ENCODE data around the gene TNFRSF4.

The TNFRSF4 gene

GRCh38 chr1:1211541-1212441 lies 2.2 kb downstream of the TNFRSF4 start:
- no peak for DNase-seq (ENCODE audit: low read depth, low spot score)
- POLR2A ChIA-PET: no interaction called here
- no peak for TF ChIP-seq CTCF (IDR thresholded peaks at IDR 0.05; ENCODE audit: insufficient read depth, low read length, missing control alignments)
- H3K4me3 ChIP-seq (ENCODE audit: low read depth, low read length): no peak overlapping the region
- CTCF ChIA-PET: interaction anchor here (0.5 to 1.3 kb wide), 2 partner anchors 17 to 89 kb away, joined by 3 read pairs; no protein-coding TSS in a partner anchor

DNA sequence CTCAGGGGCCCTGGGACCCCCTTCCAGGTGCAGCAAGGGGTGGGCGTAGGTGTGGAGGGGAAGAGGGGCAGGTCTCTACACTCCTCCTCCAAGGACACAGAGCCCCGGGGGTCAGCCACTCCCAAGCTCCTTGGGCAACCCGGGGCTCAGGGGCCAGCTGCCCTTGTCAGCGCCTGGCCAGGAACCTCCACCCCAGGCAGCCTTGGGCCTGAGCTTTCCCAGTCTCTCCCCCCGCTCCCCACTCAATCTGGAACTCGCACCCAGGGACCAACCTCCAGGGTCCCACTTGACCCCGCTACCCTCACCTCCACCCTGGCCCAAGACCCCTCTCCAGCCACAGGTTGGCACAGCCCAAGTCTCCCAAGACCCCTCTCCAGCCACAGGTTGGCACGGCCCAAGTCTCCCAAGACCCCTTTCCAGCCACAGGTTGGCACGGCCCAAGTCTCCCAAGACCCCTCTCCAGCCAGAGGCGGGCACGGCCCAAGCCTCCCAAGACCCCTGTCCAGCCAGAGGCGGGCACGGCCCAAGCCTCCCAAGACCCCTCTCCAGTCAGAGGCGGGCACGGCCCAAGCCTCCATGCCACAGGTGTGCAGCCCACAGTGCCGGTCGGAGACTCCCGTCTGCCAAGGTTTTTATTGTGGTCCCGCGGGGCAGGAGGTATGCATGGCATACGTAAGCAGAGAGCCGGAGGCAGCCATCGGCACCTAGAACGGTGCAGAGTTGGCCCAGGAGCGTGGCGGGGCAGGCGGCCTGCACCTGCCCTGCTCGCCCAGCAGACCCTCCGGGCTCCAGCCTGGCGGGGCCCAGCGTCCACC lies 3.0 kb downstream of the TNFRSF4 start:
- no peak for TF ChIP-seq CTCF (IDR thresholded peaks at IDR 0.05; ENCODE audit: insufficient read depth, low read length, missing control alignments)
- H3K4me3 ChIP-seq (ENCODE audit: low read depth, low read length): no peak overlapping the region
- POLR2A ChIA-PET: no interaction called here
- no peak for DNase-seq (ENCODE audit: low read depth, low spot score)
- CTCF ChIA-PET: interaction anchor here (1.7 kb wide), 1 partner anchor 89 kb away, joined by 6 read pairs; no protein-coding TSS in a partner anchor

DNA sequence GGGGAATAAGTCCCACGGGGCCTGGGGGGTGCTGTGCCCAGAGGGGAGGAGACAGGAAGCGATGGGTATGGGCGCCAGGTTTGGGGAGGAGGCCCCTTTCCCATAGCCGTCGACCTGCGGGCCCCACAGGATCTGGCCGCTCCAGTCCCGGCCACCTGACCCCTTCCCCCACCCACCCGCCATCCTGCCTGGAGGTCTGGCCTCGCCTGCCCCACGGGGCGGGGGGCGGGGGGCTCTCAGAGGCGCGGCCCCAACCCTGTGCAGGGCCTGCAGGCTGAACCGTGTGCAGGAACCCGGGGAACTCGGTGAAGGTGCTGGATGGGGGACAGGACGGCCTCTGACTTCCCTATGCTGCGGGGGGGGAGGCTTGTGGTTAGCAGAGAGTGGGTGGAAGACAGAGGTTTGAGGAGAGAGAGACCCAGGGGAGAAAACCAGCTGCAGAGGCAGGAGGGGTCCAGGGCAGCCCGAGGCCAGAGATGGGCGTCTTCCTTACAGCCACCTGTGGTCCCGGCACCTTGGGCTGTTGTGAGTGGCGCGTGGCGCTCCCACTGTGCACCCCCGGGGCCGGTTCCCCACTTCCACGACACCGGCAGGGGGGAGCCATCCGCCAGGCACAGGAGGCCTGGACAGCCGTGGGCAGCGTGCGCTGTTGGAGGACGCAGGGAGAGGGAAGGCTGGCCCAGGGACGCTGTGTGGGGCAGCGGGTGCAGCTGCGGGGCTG lies 5.1 kb downstream of the TNFRSF4 start:
- no peak for TF ChIP-seq CTCF (IDR thresholded peaks at IDR 0.05; ENCODE audit: insufficient read depth, low read length, missing control alignments)
- H3K4me3 ChIP-seq (ENCODE audit: low read depth, low read length): peak overlapping the region; percentile 42
- DNase-seq (ENCODE audit: low read depth, low spot score): no peak
- ChIA-PET CTCF (interaction anchor here (0.7 to 1.7 kb wide), 2 partner anchors 87 to 176 kb away, joined by 3 to 6 read pairs; no protein-coding TSS in a partner anchor), POLR2A (no interaction called here)

GRCh38 chr1:1207571-1207892 lies 6.4 kb downstream of the TNFRSF4 start:
- H3K4me3 ChIP-seq (ENCODE audit: low read depth, low read length): no peak overlapping the region
- CTCF ChIA-PET: interaction anchor here (0.6 to 1.6 kb wide), 2 partner anchors 20 to 85 kb away, joined by 3 to 4 read pairs; no protein-coding TSS in a partner anchor
- POLR2A ChIA-PET: no interaction called here
- no peak for DNase-seq (ENCODE audit: low read depth, low spot score)
- TF ChIP-seq CTCF (IDR thresholded peaks at IDR 0.05; ENCODE audit: insufficient read depth, low read length, missing control alignments): no peak

GRCh38 chr1:1206966-1207531 lies 6.9 kb downstream of the TNFRSF4 start:
- no peak for DNase-seq (ENCODE audit: low read depth, low spot score)
- CTCF ChIA-PET: interaction anchor here (0.6 to 1.6 kb wide), 2 partner anchors 19 to 84 kb away, joined by 3 to 4 read pairs; no protein-coding TSS in a partner anchor
- H3K4me3 ChIP-seq (ENCODE audit: low read depth, low read length): no peak overlapping the region
- TF ChIP-seq CTCF (IDR thresholded peaks at IDR 0.05; ENCODE audit: insufficient read depth, low read length, missing control alignments): no peak
- POLR2A ChIA-PET: no interaction called here
